Activated gamma-delta T cell treated with Interleukin-2 at 50 U/mL for 16 hours (primary cell): Measurements from ENCODE around the gene TMEM245.
"Not testable (repeated sequence)": the region's sequence is repeated elsewhere in the genome, so short reads cannot be mapped to it uniquely, and the experiment has no call there.

ENCODE experiments used
- DNase-seq: peaks from one replicate; pipeline ENCODE4 v3.0.0-alpha.2; 2020

The TMEM245 gene

DNA sequence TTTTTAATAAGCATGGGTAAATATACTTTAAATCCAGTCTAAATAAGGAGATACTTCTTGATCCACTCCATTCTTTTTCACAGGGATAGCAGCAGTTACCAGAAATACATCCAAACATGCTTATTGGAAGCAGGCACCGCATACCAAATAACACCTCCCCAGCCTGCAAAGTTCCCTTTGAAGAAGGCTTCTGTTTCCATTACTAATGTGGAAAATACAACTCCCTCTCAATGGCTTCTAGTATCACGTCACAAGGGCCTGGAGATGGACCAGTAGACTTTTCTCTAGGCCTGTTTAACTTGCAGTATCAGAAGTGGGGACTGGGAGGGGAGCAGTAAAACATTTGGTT, 20.8 kb downstream of the TMEM245 start:
- no peak for DNase-seq

DNA sequence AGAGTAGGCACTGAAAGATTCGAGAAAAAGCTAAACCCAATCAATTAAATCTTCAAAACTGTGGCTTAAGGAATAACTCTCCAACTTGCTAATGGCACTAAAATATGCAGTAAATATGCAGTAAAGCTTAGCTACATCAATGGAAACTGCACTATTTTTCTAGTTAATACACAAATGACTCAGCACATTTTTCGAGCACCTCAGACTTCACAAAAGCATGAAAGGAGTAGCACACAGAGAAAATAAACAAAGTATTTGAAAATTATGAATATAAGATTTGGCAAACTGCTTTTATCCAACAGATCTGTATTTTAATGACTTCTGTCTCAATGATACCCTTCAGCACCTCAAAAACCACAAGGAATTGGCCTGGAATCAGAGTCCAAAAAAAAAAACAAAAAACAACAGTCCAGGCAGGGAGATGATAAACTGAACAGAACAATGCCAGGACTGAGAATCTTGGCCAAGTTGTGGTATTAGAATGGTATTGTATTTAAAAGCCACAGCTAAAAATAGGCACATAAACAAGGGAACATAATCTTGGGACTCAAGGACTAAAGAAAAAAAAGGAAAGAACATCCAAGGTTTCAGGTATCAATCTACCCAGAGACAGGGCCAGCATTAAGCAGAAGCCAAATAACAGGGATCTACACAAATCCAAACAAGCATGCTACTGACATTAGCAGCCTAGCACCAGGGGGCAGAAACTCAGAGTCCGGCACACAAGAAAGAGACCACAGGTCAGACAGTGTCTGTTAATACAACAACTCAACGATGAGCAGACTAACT, 21.4 kb downstream of the TMEM245 start:
- no peak for DNase-seq

DNA sequence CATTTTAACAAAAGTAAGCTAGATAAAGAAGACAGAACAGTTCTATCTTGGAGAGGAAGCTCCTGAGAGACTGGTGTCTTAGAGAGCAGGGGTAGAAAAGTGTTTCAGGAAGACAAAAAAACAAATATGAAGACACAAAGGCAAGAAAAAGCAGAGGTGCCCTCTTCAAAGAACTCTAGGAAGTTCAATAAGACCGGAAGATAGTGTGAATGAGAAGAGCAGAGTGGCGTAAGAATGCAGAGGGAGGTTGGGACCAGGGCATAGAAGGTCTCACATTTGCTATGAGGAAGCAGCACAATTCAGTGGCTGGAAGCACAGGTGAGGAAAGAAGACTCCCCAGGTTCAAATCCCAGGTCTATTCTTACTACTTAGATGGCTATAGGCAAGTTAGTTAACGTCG, 22.6 kb downstream of the TMEM245 start:
- no peak for DNase-seq

DNA sequence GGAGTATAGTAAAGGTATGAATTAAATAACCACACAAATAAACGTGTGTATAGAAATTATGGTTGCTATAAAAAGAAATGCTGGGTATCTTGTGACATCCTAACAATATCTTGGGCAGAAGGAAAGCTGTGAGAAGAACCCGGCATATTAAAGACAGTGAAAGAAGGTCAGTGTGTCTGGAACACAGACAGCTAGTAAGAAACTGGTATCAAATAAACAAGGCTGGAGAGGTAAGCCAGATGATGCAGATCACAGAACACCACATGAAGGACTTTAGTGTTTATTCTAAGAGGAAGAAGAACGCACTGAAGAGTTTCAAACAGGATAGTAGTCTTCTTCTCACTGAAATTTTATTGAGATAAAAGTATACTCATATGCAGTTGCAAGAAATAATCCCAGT, 24.4 kb downstream of the TMEM245 start:
- no peak for DNase-seq

DNA sequence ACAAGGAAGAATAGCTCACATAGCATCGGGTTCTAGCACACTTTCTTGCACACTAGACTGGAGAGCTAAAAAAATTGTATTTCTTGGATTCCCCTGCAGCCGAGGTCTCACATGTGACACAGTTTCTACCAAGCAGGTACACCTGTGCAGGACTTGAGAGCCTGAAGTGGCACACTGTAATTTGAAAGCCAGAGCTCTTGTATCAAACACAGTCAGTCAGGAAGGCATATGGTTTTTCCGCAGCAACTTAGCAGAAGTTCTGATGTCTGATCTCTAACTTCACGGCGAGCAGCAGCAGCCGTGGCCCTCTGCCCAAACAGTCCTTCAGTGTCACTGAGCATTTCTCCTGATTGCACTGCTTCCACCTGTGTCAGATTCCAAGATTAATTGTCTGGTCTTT, 25.5 kb downstream of the TMEM245 start:
- DNase-seq: no peak

DNA sequence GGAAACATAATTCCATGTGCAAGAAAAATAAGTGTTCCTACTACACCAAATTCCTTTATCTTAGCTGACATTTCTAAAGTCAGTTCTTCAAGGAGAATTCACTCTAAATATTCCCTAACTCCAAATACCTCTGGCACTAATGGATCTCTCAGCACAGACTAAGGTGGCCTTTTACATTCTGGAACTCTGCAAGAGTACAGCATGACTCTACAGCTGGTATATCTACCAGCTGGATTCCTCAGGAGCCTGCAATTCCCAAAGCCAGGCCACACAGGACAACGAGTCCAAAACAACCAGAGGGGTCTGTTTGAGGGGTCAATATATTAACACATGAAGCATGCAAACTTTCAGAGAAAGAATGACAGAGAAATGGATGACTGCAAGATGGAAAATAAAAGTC, 27.2 kb downstream of the TMEM245 start:
- no peak for DNase-seq

DNA sequence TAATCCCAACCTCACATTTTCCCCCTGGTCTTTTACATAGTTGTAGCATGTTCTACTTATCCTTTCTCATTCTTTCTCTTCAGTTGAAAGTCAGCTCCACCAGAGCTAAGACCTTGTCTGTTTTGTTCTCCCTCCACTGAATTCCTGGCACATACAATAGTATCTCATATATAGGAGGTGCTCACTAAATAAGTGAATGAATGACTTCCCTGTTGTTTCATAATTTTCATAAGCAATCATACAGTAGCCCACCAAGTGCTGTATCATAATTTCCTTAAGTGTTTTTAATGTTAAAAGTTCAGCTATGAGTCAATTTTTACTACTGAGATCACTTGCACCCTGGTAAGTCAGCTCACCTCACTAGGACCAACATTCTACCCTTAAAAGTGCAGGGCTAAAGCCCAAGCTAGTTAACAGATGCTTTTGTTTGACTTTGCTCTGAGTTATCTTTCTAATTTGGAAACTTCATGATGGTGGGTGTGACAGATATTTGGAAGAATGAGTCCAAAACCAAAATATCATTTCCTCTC, 27.6 kb downstream of the TMEM245 start:
- DNase-seq: no peak

DNA sequence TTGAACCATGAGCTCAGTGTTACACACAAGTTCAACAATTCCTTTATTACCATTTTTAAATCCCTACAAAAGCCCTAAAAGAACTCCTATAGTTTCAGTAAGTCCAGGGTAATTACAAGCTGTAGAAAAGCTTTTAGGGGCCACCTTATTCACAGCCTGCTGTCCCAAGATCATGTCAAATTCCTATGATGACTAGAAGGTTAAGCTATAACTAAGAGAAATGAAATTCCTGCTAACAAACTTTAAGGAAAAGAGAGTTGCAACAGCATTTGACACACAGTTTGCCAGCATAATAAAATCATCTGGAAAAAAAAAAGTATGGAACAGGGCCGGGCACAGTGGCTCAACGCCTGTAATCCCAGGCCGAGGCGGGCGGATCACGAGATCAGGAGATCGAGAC, 31.5 kb downstream of the TMEM245 start:
- DNase-seq: no peak

DNA sequence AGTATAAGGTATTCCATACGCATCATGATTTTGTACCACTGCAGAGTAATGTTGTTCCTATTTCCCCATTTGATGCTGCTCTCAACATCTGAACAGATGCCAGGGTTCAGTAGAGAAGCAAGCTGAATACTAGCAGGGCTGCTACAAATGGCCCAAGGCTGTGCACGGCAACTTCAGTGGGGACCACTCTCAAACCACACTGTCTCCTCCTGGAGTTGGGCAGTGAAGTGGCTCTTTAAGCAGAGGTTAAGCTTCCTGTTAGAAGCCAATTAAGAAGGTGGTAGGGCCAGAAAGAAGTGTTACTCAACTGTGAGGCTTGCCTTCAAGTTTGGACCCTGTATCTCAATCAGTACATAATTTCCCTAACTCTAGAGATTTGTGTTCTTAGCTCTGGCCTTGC, 32.0 kb downstream of the TMEM245 start:
- no peak for DNase-seq

DNA sequence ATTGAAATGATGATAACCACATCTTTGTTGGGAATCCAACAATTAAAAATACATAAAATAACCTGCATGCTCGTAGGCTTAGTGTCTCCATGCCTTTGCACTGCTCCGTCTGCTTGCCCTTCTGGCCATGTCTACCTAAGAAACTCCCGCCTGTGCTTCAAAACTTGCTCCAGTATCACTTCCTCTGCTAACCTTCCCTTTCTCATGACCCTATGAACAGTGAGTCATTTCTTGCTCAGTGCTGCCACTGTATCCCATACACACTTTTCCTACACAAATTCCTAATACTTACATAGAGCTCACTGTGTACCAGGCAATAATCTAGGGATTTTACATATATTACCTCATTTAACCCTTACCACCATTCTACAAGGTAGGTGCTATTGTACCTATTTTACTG, 33.5 kb downstream of the TMEM245 start:
- DNase-seq: no peak

DNA sequence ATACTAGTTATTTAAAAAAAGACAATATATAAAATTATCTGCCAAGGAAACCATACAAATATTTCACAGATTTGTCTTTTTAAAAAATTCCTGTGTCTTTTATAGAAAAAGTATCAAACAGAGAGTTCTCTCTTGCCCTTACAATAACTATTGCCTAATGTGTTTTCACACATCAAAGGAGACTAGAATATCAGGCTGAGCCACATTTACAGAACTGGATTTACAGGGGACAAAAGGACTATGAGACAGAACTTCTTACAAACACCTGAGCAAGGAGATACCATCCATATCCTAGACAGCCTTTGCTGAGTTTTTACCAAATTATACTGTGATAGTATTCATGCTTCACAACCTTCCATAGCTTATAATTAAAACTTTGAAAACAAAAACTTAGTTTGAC, 34.2 kb downstream of the TMEM245 start:
- DNase-seq: no peak

DNA sequence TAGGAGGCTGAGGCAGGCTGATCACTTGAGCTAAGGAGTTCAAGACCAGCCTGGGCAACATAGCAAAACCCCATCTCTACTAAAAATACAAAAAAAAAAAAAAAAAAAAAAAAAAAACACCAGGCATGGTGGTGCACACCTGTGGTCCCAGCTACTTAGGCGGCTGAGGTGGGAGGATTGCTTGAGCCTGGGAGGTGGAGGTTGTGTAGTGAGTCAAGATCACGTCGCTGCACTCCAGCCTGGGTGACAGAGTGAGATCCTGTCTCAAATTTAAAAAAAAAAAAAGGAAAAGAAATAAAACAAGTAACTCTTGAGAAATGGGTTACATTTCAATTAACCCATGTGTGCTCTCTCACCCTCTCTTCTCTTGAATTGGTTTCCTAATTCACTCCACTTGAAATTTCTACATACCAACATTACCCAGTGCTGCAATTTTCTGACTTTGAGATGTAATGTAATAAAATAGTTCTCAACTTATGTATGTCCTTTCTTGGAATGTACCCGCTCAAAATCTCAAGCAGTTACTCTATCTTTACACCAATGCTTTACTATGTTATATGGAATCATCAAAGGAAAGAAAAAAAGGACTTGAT, 35.8 kb downstream of the TMEM245 start:
- no peak for DNase-seq

DNA sequence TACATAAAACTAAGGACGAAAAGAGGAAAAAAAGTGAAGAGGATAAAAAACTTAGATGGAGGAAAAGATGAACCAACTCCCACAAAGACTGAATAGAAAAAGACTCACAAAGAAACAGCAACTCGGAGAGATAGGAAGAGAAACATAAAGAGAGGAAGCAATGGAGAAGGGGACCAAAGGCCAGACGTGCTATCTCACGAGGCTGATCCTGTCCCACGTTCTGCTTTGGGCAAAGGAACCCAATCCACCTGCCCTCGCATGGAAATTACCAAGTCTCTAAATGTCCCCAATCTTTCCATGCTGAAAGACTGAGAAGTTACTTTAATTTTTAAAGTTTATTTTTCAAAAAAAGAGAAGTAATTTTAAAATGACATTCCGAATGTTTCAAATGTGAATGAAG, 36.6 kb downstream of the TMEM245 start:
- DNase-seq: no peak

DNA sequence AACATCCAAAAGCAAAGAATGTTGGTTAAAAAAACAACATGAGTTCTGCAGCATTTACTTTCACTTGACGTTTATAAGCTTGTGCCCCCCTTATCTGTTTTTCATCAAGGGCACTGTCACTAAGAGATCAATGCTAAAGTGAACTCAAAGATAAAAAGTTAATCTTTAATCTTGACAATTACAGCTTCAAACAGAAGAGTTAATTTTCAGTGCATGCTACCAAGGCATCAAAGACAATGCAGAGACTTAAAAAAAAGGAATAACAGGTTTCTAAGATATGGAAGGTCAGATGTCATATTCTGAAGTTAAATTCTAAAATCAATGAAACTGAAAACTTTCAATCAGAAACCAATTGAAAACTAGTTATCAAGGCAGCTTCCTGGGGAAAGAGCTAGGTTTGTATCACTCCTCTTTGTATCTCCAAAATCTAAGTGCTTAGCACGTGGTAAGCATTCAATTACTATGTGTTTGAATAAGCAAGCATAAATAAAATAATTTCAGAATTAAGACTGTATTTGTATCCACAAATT, 37.6 kb downstream of the TMEM245 start:
- no peak for DNase-seq

DNA sequence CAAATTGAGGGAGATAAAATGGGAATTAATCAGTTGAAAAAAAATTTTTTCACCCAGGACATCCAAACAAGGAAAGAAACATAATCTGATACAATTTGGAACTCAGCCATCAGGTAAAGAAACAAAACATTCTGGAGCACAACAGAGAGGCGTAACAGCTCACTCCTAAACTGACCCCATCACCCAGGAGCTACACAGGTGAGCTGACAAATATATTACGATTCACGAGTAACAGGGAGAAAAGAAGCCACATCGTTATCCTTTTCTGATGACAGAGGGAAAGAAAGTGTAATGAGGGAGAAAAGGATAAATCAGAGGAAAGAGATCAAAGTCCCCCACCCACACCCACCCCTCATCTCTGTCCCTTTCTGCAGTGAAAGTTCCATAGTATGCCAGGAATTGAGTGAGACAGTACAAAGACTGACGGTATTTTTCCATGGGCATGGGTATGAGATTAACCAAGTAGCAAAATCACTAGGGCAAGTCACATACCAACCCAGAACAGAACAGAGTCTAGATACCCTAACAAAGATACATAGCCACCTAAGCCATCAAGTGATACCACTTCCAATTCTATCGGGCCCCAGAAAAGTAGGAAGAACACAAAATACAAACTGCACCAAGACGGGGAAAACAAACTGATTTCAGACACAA, 45.4 kb downstream of the TMEM245 start:
- no peak for DNase-seq

DNA sequence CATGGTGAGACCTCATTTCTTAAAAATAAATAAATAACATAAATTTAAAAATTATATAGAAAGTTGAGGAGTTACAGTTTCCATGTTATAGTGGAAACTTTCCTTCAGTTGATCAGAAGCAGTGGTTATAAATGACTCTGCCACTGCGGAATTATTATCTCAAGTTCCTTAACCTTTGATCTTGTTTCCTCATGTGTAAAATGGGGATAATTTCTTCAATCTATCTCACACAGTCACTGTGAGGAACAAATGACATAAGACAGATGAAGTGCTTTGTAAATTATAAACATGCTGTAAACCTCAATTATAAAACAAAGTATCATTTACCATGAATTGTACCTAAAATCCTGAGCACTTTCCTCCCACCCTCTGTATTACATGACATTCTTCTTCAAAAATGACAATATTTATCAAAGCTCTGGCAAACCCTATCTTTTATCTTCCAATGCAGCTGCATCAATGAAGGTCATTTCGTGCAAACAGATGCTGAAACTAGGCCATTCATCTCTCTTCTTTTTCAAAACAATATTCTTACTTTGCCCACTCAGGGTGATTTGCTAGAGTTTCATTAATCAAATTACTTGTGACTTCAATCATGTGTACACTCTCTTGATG, 46.8 kb downstream of the TMEM245 start:
- no peak for DNase-seq

DNA sequence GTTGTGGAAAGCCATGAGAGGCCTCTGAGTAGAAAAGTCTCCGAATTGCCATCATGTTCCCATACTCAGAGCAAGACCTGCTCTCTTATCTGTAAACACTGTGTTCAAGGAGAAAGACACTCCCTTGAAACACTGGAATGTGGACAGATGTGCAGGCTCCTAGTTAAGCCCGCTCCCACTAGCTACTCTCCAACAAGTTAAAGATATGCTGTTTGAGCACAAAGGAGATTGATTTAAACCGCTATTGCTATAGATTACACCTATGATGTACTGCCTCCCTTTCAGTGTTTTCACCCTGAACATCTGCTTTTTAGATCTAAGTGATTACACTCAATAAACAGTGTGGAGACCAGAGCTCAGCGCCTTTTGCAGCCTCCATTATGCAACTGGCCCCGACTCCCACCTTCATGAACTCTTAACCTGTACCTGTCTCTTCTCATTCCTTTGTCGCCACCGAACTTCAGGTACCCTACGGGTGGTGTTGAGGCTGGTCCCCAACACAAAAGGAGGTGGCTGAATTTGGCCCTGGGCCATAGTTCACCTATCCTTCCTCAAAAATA, 47.5 kb downstream of the TMEM245 start:
- DNase-seq: no peak

DNA sequence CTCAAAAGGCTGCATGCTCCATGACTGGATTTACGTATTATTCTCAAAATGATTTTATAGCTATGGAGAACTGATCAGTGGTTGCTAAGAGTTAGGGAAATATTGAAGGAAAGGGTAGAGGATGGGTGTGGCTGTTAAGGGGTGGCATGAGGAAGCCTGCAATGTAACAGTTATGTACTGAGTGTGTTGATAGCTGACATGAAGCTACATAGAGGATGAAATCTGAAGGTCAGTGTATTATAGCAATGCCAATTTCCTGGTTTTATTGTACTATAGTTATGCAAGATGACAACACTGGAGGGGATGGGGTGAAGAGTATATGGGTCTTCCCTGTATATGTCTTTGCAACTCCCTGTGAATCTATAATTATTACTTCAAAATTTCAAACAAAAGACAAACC, 51.0 kb downstream of the TMEM245 start:
- DNase-seq: no peak

DNA sequence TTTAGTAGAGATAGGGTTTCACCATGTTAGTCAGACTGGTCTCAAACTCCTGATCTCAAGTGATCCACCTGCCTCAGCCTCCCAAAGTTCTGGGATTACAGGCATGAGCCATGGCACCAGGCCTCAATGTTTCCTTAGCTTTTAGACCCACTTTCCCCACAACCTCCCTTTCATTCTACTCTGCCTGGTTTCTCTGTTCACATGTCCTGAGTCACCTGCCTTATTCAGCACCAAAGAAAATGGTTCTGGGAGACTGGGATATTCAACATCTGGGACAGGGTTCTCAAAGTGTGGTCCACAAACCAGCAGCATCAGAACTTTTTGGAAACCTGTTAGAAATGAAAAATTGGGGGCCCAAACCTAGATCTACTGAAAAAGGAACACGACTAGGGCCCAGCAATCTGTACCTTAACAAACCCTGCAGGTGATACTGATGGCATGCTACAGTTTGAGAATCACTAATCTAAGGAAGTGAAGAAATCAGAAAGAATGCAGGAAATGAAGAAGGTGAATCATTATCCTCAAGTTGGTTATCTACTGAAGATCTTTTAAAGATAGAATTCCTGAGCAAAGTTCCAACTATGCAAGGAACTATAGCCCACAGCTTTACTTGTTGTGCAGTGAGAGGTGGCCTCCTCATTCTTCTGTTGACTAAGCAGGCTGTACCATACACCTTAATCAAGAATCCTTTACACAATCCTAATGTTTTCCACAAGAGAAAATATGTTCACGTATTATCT, 54.6 kb downstream of the TMEM245 start:
- no peak for DNase-seq

DNA sequence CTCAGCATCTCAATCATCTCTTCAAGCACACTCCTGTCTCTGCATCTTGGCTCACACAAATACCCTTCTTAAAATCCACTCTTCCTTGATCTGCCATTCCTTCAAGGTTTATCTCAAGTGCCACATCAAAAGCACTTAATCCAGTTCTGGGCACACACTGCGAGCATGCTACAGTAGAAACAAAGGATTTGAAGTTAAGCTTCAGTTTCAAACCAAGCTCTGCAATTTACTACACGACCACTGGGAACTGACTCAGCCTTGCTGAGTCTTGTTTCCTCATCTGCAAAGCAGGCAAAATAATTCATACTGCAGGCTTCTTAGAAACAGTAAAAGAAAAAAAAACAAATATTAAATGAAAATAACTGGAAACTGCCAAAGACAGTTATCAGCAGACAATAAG, 56.0 kb downstream of the TMEM245 start:
- DNase-seq: no peak

DNA sequence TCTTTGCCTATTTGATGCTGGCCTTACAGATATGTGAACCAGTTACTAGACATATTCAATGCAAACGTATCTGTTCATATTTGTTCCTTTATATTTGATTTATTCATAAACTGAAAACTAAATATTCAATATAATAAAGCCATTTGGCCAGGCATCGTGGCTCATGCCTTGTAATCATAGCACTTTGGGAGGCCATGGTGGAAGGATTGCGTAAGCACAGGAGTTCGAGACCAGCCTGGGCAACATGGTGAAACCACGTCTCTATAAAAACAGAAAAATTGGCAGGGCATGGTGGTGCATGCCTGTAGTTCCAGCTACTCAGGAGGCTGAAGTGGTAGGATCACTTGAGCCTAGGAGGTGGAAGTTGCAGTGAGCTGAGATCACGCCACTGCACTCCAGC, 57.2 kb downstream of the TMEM245 start:
- no peak for DNase-seq

DNA sequence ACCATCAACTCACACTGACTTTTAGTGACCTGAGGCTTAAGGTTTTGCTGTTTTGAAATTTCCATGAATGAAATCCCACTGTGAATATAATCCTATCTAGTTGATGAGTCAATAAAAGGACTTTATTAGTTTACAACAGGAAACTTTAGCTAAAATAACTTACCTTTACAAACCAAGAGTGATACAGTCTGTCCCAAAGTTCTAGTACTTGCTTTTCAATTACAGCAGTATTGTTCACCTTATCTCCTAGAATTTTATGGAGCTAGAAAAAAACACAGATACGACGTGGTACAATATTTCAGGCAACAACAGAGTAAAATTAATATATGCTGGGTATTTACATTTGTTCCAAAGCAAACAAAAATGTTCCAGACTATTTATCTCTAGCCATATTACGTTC, 59.6 kb downstream of the TMEM245 start:
- no peak for DNase-seq

DNA sequence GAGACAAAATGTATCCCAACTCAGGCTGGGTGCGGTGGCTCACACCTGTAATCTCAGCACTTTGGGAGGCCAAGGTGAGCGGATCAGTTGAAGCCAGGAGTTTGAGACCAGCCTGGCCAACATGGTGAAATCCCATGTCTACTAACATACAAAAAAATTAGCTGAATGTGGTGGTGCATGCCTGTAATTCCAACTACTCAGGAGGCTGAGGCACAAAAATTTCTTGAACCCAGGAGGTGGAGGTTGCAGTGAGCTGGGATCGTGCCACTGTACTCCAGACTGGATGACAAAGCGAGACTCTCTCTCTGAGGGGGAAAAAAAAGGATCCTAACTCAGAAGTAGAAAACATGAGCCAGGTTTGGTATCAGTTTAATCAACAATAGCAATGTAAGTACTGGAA, 66.6 kb downstream of the TMEM245 start:
- DNase-seq: not testable (repeated sequence)
